PC-9 (cell line): Measurements from ENCODE around the gene DCAF15. TPM values are rescaled to one million over a fixed set of nuclear protein-coding genes. Genes with fewer than 3 reads are reported as not detected.

Experiments
- BruUV-seq: library from RNA; stranded (reverse); fragments of 400-500 nt; replicated peaks from 2 replicates; lab custom pipeline; 2021; lab: Mats Ljungman, UMichigan
- CTCF ChIA-PET: fragments of 300-600 bp; sonication (Branson Sonifier 250); formaldehyde crosslinking; loops from one replicate; lab custom pipeline; 2022; ENCODE audit warnings: antibody characterized with exemption; lab: Charles Lee
- POLR2A ChIA-PET: fragments of 300-600 bp; sonication (Branson Sonifier 250); formaldehyde crosslinking; loops from one replicate; lab custom pipeline; 2022; ENCODE audit warnings: antibody characterized with exemption; ENCODE audit not compliant: unreplicated experiment; lab: Charles Lee
- DNase-seq, 2 experiments: peaks; one replicate each; pipeline versions ENCODE4 v3.0.0 to v3.0.0-alpha.2; 2015 to 2022; ENCODE audit warnings: mixed read lengths in 1 of 2
- H2AFZ ChIP-seq: fragments of 200-600 bp; sonication (generic); 2 replicates; pipeline ENCODE4 v1.8.1; 2017; ENCODE audit warnings: antibody characterized with exemption
- H3F3A ChIP-seq: fragments of 200-600 bp; sonication (generic); 2 replicates; pipeline ENCODE4 v1.8.1; 2017; ENCODE audit warnings: antibody characterized with exemption, mild to moderate bottlenecking, low read depth; ENCODE audit not compliant: insufficient read depth
- H3K27ac ChIP-seq: fragments of 200-600 bp; sonication (generic); 2 replicates; pipeline ENCODE4 v1.6.1; 2016; ENCODE audit warnings: mixed run types
- H3K27me3 ChIP-seq: fragments of 200-600 bp; sonication (generic); 2 replicates; pipeline ENCODE4 v1.6.1; 2016; ENCODE audit warnings: low read depth, mixed run types; ENCODE audit not compliant: insufficient read depth
- H3K36me3 ChIP-seq: fragments of 200-600 bp; sonication (generic); 2 replicates; pipeline ENCODE4 v1.6.1; 2016; ENCODE audit warnings: low read depth, mixed run types
- H3K4me1 ChIP-seq: fragments of 200-600 bp; sonication (generic); replicated peaks from 2 replicates; pipeline ENCODE4 v1.6.1; 2016; ENCODE audit warnings: mixed run types; ENCODE audit not compliant: insufficient read depth
- H3K4me2 ChIP-seq: fragments of 200-600 bp; sonication (generic); 2 replicates; pipeline ENCODE4 v1.6.1; 2017; ENCODE audit warnings: mixed run types
- H3K4me3 ChIP-seq: fragments of 200-600 bp; sonication (generic); 2 replicates; pipeline ENCODE4 v1.6.1; 2016; ENCODE audit warnings: mixed run types
- H3K79me2 ChIP-seq: fragments of 200-600 bp; sonication (generic); 2 replicates; pipeline ENCODE4 v1.6.1; 2017; ENCODE audit warnings: low read depth, mixed run types
- H3K9me2 ChIP-seq: fragments of 200-600 bp; sonication (generic); 2 replicates; pipeline ENCODE4 v1.8.1; 2017; ENCODE audit warnings: mild to moderate bottlenecking; ENCODE audit not compliant: insufficient read depth
- H3K9me3 ChIP-seq: fragments of 200-600 bp; sonication (generic); 2 replicates; pipeline ENCODE4 v1.8.1; 2016; ENCODE audit warnings: low read depth; ENCODE audit not compliant: insufficient read depth
- H4K20me1 ChIP-seq: fragments of 200-600 bp; sonication (generic); 2 replicates; pipeline ENCODE4 v1.8.1; 2017; ENCODE audit not compliant: insufficient read depth
- CTCF ChIP-seq: fragments of 200-600 bp; sonication (generic); conservative IDR thresholded peaks from 2 replicates; pipeline ENCODE4 v1.6.1; 2017; ENCODE audit warnings: mixed run types, antibody characterized with exemption, mild to moderate bottlenecking, moderate library complexity
- EZH2 ChIP-seq: fragments of 200-600 bp; sonication (generic); IDR thresholded peaks from 2 replicates; pipeline ENCODE4 v1.8.0; 2017; ENCODE audit warnings: antibody characterized with exemption, low read depth
- intact Hi-C: fragments of 100-400 bp; cut with micrococcal nuclease; formaldehyde crosslinking; loops from one replicate; pipeline ENCODE4 v1.10.0; 2022; ENCODE audit not compliant: unreplicated experiment
- total RNA-seq: library from RNA; stranded (reverse); gene quantifications from 2 replicates; pipeline ENCODE4 v1.2.3, GENCODE V29; 2021

DCAF15 gene
- total RNA-seq, 1 experiment from 2014 or later: 35.3 TPM

- peak overlapping the region; percentile 85 for H2AFZ ChIP-seq
- TSS peak; percentile 60 for BruUV-seq
- no peaks in the 10 kb centered on the region for H3K9me3 ChIP-seq
- no peaks in the 10 kb centered on the region for H3K9me2 ChIP-seq
- peak overlapping the region; percentile 82 for H3K27ac ChIP-seq
- ChIA-PET CTCF (no interaction called here), POLR2A (interaction anchor here (0.5 to 1.2 kb wide), 5 partner anchors 8 to 160 kb away, joined by 3 to 12 read pairs (median 3); partner anchors contain the start of gene IL27RA)
- no peaks in the 10 kb centered on the region for H3K36me3 ChIP-seq
- H3K4me3 ChIP-seq: peak overlapping the region; percentile 65
- peak overlapping the region; percentile 96 for H3K4me2 ChIP-seq
- no peak for DNase-seq
- peaks cover 20% of the 10 kb centered on the region for H3K79me2 ChIP-seq
- H4K20me1 ChIP-seq: no peaks in the 10 kb centered on the region
- intact Hi-C loops: loop anchor here (2.0 to 5.0 kb wide), 2 partner anchors 66 to 500 kb away; partner anchors contain the start of gene MISP3
- peaks cover 30% of the 10 kb centered on the region for H3F3A ChIP-seq
- TF ChIP-seq EZH2: no peak
- no peak for TF ChIP-seq CTCF
- peaks cover 6% of the 10 kb centered on the region for H3K4me1 ChIP-seq
- H3K27me3 ChIP-seq: no peaks in the 10 kb centered on the region
These were observed 54.7 kb downstream of the DCAF15 start for GRCh38 chr19:14006766-14007562.

Other genes starting within 250 kb of the DCAF15 start
- 30.1 and 33.8 TPM in 2 replicates for gene MRI1, start 188.0 kb upstream of the DCAF15 start, total RNA-seq
- 99.4 and 121 TPM in 2 replicates for gene C19orf53, start 178.1 kb upstream of the DCAF15 start, total RNA-seq
- gene ZSWIM4, start 157.1 kb upstream of the DCAF15 start, total RNA-seq: 15.2 and 15.8 TPM in 2 replicates
- 1.7 and 2.1 TPM in 2 replicates for gene NANOS3, start 75.4 kb upstream of the DCAF15 start, total RNA-seq
- 13.7 and 13.9 TPM in 2 replicates for gene BRME1, start 46.4 kb upstream of the DCAF15 start, total RNA-seq
- gene CC2D1A, start 46.3 kb upstream of the DCAF15 start, total RNA-seq: 55.1 and 55.8 TPM in 2 replicates
- gene PODNL1, start 14.1 kb upstream of the DCAF15 start, total RNA-seq: 3.2 and 6.4 TPM in 2 replicates
- 20.6 and 25.5 TPM in 2 replicates for gene RFX1, start 53.8 kb downstream of the DCAF15 start, total RNA-seq
- gene RLN3, start 75.6 kb downstream of the DCAF15 start, total RNA-seq: not detected in 2 replicates
- 7.8 and 11.9 TPM in 2 replicates for gene IL27RA, start 79.3 kb downstream of the DCAF15 start, total RNA-seq
- 25.0 and 28.8 TPM in 2 replicates for gene PALM3, start 109.6 kb downstream of the DCAF15 start, total RNA-seq
- gene MISP3, start 120.3 kb downstream of the DCAF15 start, total RNA-seq: 6.7 and 10.5 TPM in 2 replicates
- not detected in 2 replicates for gene C19orf67, start 133.3 kb downstream of the DCAF15 start, total RNA-seq
- gene SAMD1, start 138.2 kb downstream of the DCAF15 start, total RNA-seq: 50.3 and 54.7 TPM in 2 replicates
- 62.0 and 82.8 TPM in 2 replicates for gene PRKACA, start 165.3 kb downstream of the DCAF15 start, total RNA-seq
- gene ASF1B, start 184.1 kb downstream of the DCAF15 start, total RNA-seq: 67.4 and 71.2 TPM in 2 replicates